Ishikawa (cell line): ENCODE results near the gene CACNA2D4.

Experiments
- CEBPB ChIP-seq: IDR thresholded peaks from 2 replicates; pipeline ENCODE4 v1.6.1; 2012
- CREB1 ChIP-seq: IDR thresholded peaks from 2 replicates; pipeline ENCODE4 v1.6.1; 2012; ENCODE audit warnings: low read depth
- EGR1 ChIP-seq: IDR thresholded peaks from 2 replicates; pipeline ENCODE4 v1.6.1; 2012
- EP300 ChIP-seq: IDR thresholded peaks from 2 replicates; pipeline ENCODE4 v1.6.1; 2012; ENCODE audit warnings: borderline replicate concordance
- FOXM1 ChIP-seq: IDR thresholded peaks from 2 replicates; pipeline ENCODE4 v1.6.1; 2012; ENCODE audit warnings: low read depth, borderline replicate concordance
- MAX ChIP-seq: IDR thresholded peaks from 2 replicates; pipeline ENCODE4 v1.6.1; 2012
- NFIC ChIP-seq: IDR thresholded peaks from 2 replicates; pipeline ENCODE4 v1.6.1; 2012
- RAD21 ChIP-seq: IDR thresholded peaks from 2 replicates; pipeline ENCODE4 v1.6.1; 2012; ENCODE audit warnings: low read depth
- TAF1 ChIP-seq: IDR thresholded peaks from 2 replicates; pipeline ENCODE4 v1.6.1; 2012; ENCODE audit warnings: low read depth, mild to moderate bottlenecking
- TCF12 ChIP-seq: IDR thresholded peaks from 2 replicates; pipeline ENCODE4 v1.6.1; 2012; ENCODE audit warnings: low read depth
- TEAD4 ChIP-seq: IDR thresholded peaks from 2 replicates; pipeline ENCODE4 v1.6.1; 2012
- ZBTB7A ChIP-seq: IDR thresholded peaks from 2 replicates; pipeline ENCODE4 v1.6.1; 2012; ENCODE audit warnings: low read depth
- TF ChIP-seq, protein P1 (sequence below): IDR thresholded peaks from 2 replicates; pipeline ENCODE4 v1.6.1; 2012; ENCODE audit warnings: low read depth, mild to moderate bottlenecking
- TF ChIP-seq, protein P2 (sequence below): IDR thresholded peaks from 2 replicates; pipeline ENCODE4 v1.6.1; 2012

DNA sequence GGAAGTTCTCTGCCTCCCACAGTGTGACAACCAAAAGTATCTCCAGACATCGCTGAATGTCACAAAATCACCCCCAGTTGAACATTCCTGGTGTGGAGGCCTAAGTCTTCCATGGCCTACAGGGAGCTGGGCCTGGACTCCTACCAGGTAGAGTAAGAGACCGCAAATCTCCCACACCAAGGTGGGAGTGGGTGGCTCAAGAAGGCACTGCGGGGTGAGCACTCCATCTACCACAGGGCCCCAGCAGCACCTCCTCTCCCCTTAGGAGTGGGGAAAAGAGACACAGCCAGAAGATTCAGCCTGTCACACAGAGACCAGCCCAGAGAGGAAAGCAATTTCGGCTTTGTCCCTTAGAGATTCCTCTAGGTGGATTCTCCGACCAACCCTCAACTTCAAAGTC, 72.6 kb downstream of the CACNA2D4 start:
- TF ChIP-seq, protein P1, sequence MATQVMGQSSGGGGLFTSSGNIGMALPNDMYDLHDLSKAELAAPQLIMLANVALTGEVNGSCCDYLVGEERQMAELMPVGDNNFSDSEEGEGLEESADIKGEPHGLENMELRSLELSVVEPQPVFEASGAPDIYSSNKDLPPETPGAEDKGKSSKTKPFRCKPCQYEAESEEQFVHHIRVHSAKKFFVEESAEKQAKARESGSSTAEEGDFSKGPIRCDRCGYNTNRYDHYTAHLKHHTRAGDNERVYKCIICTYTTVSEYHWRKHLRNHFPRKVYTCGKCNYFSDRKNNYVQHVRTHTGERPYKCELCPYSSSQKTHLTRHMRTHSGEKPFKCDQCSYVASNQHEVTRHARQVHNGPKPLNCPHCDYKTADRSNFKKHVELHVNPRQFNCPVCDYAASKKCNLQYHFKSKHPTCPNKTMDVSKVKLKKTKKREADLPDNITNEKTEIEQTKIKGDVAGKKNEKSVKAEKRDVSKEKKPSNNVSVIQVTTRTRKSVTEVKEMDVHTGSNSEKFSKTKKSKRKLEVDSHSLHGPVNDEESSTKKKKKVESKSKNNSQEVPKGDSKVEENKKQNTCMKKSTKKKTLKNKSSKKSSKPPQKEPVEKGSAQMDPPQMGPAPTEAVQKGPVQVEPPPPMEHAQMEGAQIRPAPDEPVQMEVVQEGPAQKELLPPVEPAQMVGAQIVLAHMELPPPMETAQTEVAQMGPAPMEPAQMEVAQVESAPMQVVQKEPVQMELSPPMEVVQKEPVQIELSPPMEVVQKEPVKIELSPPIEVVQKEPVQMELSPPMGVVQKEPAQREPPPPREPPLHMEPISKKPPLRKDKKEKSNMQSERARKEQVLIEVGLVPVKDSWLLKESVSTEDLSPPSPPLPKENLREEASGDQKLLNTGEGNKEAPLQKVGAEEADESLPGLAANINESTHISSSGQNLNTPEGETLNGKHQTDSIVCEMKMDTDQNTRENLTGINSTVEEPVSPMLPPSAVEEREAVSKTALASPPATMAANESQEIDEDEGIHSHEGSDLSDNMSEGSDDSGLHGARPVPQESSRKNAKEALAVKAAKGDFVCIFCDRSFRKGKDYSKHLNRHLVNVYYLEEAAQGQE = no peak
- no peak for TF ChIP-seq TEAD4
- TF ChIP-seq TAF1 = no peak
- no peak for TF ChIP-seq CEBPB
- TF ChIP-seq MAX = no peak
- no peak for TF ChIP-seq EP300
- no peak for TF ChIP-seq CREB1
- no peak for TF ChIP-seq RAD21
- TF ChIP-seq NFIC = no peak
- TF ChIP-seq EGR1 = no peak
- no peak for TF ChIP-seq FOXM1
- TF ChIP-seq, protein P2, sequence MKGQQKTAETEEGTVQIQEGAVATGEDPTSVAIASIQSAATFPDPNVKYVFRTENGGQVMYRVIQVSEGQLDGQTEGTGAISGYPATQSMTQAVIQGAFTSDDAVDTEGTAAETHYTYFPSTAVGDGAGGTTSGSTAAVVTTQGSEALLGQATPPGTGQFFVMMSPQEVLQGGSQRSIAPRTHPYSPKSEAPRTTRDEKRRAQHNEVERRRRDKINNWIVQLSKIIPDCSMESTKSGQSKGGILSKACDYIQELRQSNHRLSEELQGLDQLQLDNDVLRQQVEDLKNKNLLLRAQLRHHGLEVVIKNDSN = no peak
- TF ChIP-seq TCF12 = no peak
- no peak for TF ChIP-seq ZBTB7A
